H9 (cell line): ENCODE data around the gene SLC35E3. TPM values are rescaled to one million over a fixed set of nuclear protein-coding genes. Genes with fewer than 3 reads are reported as not detected.

Experiments
- DNase-seq: peaks from one replicate; pipeline ENCODE4 v3.0.0-alpha.2; 2017
- H2AFZ ChIP-seq: one replicate; pipeline ENCODE4 v1.6.1; 2013; ENCODE audit warnings: mild to moderate bottlenecking, low read length, control low read depth, moderate library complexity
- H2AK5ac ChIP-seq: 2 replicates; pipeline ENCODE4 v1.6.1; 2013; ENCODE audit warnings: low read length, control low read depth, mixed read lengths; ENCODE audit not compliant: insufficient read length
- H2BK120ac ChIP-seq: one replicate; pipeline ENCODE4 v1.6.1; 2013; ENCODE audit warnings: low read depth, mild to moderate bottlenecking, low read length, control low read depth, inconsistent platforms; ENCODE audit not compliant: poor library complexity, severe bottlenecking
- H2BK12ac ChIP-seq: 2 replicates; pipeline ENCODE4 v1.6.1; 2013; ENCODE audit warnings: low read length, control low read depth, mixed read lengths, low read depth; ENCODE audit not compliant: insufficient read length
- H2BK15ac ChIP-seq: 2 replicates; pipeline ENCODE4 v1.6.1; 2013; ENCODE audit warnings: low read depth, low read length, control low read depth
- H2BK20ac ChIP-seq: one replicate; pipeline ENCODE4 v1.6.1; 2013; ENCODE audit warnings: low read depth, mild to moderate bottlenecking, low read length, control low read depth, inconsistent platforms; ENCODE audit not compliant: poor library complexity, severe bottlenecking
- H2BK5ac ChIP-seq: 2 replicates; pipeline ENCODE4 v1.6.1; 2013; ENCODE audit warnings: low read length, control low read depth, mixed read lengths; ENCODE audit not compliant: insufficient read length
- H3K14ac ChIP-seq: 2 replicates; pipeline ENCODE4 v1.6.1; 2013; ENCODE audit warnings: low read length, control low read depth; ENCODE audit not compliant: insufficient read depth
- H3K18ac ChIP-seq: 2 replicates; pipeline ENCODE4 v1.6.1; 2013; ENCODE audit warnings: low read depth, mild to moderate bottlenecking, mixed read lengths, low read length, control low read depth; ENCODE audit not compliant: insufficient read length
- H3K23ac ChIP-seq: 2 replicates; pipeline ENCODE4 v1.6.1; 2013; ENCODE audit warnings: low read length, control low read depth, mixed read lengths, low read depth; ENCODE audit not compliant: insufficient read length
- H3K23me2 ChIP-seq: 2 replicates; pipeline ENCODE4 v1.6.1; 2013; ENCODE audit warnings: low read depth, mild to moderate bottlenecking, mixed read lengths, low read length, control low read depth; ENCODE audit not compliant: insufficient read length, poor library complexity, severe bottlenecking
- H3K27ac ChIP-seq: 2 replicates; pipeline ENCODE4 v1.5.1; 2013; ENCODE audit warnings: low read length, control low read depth, mixed read lengths, low read depth; ENCODE audit not compliant: insufficient read length
- H3K27me3 ChIP-seq: 2 replicates; pipeline ENCODE4 v1.6.1; 2013; ENCODE audit warnings: low read length, control low read depth, inconsistent platforms; ENCODE audit not compliant: insufficient read depth
- H3K4ac ChIP-seq: 2 replicates; pipeline ENCODE4 v1.6.1; 2013; ENCODE audit warnings: low read depth, mild to moderate bottlenecking, control low read depth, inconsistent platforms, low read length, moderate library complexity
- H3K4me1 ChIP-seq: 2 replicates; pipeline ENCODE4 v1.6.1; 2013; ENCODE audit warnings: low read length, control low read depth, inconsistent platforms; ENCODE audit not compliant: insufficient read depth
- H3K4me2 ChIP-seq: 2 replicates; pipeline ENCODE4 v1.6.1; 2013; ENCODE audit warnings: low read length, control low read depth, mixed read lengths; ENCODE audit not compliant: insufficient read length, insufficient read depth
- H3K56ac ChIP-seq: 2 replicates; pipeline ENCODE4 v1.6.1; 2013; ENCODE audit warnings: low read depth, mild to moderate bottlenecking, mixed read lengths, low read length, control low read depth; ENCODE audit not compliant: insufficient read length
- H3K79me1 ChIP-seq: 2 replicates; pipeline ENCODE4 v1.6.1; 2013; ENCODE audit warnings: low read depth, mild to moderate bottlenecking, moderate library complexity, low read length, control low read depth, inconsistent platforms; ENCODE audit not compliant: insufficient read depth, poor library complexity, severe bottlenecking
- H3K79me2 ChIP-seq: 2 replicates; pipeline ENCODE4 v1.6.1; 2013; ENCODE audit warnings: low read length, control low read depth, inconsistent platforms; ENCODE audit not compliant: insufficient read depth
- H3K9ac ChIP-seq: 2 replicates; pipeline ENCODE4 v1.6.1; 2013; ENCODE audit warnings: low read length, control low read depth, mixed read lengths; ENCODE audit not compliant: insufficient read length; ENCODE audit errors: extremely low read depth
- H3K9me3 ChIP-seq: one replicate; pipeline ENCODE4 v1.6.1; 2013; ENCODE audit warnings: low read depth, low read length, inconsistent platforms; ENCODE audit not compliant: control insufficient read depth
- H3T11ph ChIP-seq: one replicate; pipeline ENCODE4 v1.6.1; 2013; ENCODE audit warnings: mild to moderate bottlenecking, low read length, control low read depth, inconsistent platforms
- H4K20me1 ChIP-seq: one replicate; pipeline ENCODE4 v1.6.1; 2013; ENCODE audit not compliant: control insufficient read depth, insufficient read length, insufficient read depth
- H4K5ac ChIP-seq: 2 replicates; pipeline ENCODE4 v1.6.1; 2013; ENCODE audit warnings: low read depth, mild to moderate bottlenecking, mixed read lengths, low read length, control low read depth; ENCODE audit not compliant: insufficient read length
- H4K8ac ChIP-seq: replicated peaks from 2 replicates; pipeline ENCODE4 v1.6.1; 2013; ENCODE audit warnings: low read length, control low read depth, mixed read lengths, low read depth; ENCODE audit not compliant: insufficient read length
- H4K91ac ChIP-seq: 2 replicates; pipeline ENCODE4 v1.6.1; 2013; ENCODE audit warnings: low read depth, mild to moderate bottlenecking, moderate library complexity, mixed read lengths, low read length, control low read depth; ENCODE audit not compliant: insufficient read length
- H3K27ac Mint-ChIP-seq, 3 experiments: 2 replicates in 2 of 3; 3 replicates in 1 of 3; pipeline ENCODE4 v1.8.0; 2020 to 2021; ENCODE audit warnings: mixed read lengths in 3 of 3, mild to moderate bottlenecking in 1 of 3, moderate library complexity in 1 of 3
- H3K27me3 Mint-ChIP-seq: 2 replicates; pipeline ENCODE4 v1.8.0; 2021; ENCODE audit warnings: low read depth, mild to moderate bottlenecking, moderate library complexity, mixed read lengths
- H3K36me3 Mint-ChIP-seq, 3 experiments: 2 replicates in 2 of 3; 3 replicates in 1 of 3; pipeline ENCODE4 v1.8.0; 2020 to 2021; ENCODE audit warnings: low read depth in 3 of 3, mixed read lengths in 3 of 3; ENCODE audit not compliant: insufficient read depth in 1 of 3
- H3K4me1 Mint-ChIP-seq, 2 experiments: 2 replicates each; pipeline ENCODE4 v1.8.0; 2020; ENCODE audit warnings: mixed read lengths in 2 of 2
- H3K4me3 Mint-ChIP-seq, 2 experiments: 2 replicates in 1 of 2; 3 replicates in 1 of 2; pipeline ENCODE4 v1.8.0; 2020 to 2021; ENCODE audit warnings: mild to moderate bottlenecking in 2 of 2, mixed read lengths in 2 of 2, moderate library complexity in 1 of 2
- H3K9me3 Mint-ChIP-seq, 2 experiments: 2 replicates in 1 of 2; 3 replicates in 1 of 2; pipeline ENCODE4 v1.8.0; 2020; ENCODE audit warnings: mild to moderate bottlenecking in 2 of 2, mixed read lengths in 2 of 2, moderate library complexity in 1 of 2
- CTCF ChIP-seq: fragments of 200-600 bp; sonication (generic); conservative IDR thresholded peaks from 3 replicates; pipeline ENCODE4 v1.8.0; 2021; ENCODE audit warnings: antibody characterized with exemption, mild to moderate bottlenecking
- WGBS: extraction: QIAGEN DNeasy Blood & Tissue Kit; methylation state at CpG from one replicate; pipeline ENCODE4 v1.1.7; 2013; ENCODE audit warnings: missing lambda C conversion rate, low lambda C conversion rate, mixed read lengths; ENCODE audit not compliant: insufficient read length; ENCODE audit errors: extremely low coverage; 5-methylcytosine and 5-hydroxymethylcytosine counted together
- total RNA-seq: library from RNA; stranded (reverse); gene quantifications from 2 replicates; pipeline ENCODE4 v1.2.1, GENCODE V29; 2021

The SLC35E3 gene
- total RNA-seq, 1 experiment from 2014 or later, result 17.9 TPM

- H2BK12ac ChIP-seq, result no peak overlapping the region
- H4K8ac ChIP-seq, result no peak overlapping the region
- H3K9me3 Mint-ChIP-seq, result peaks cover 0 to 2% of the 10 kb centered on the region in 2 experiments; a peak in 2 of 5 replicates
- no peaks in the 10 kb centered on the region for H3K9me3 ChIP-seq
- DNase-seq, result no peak
- no peak for TF ChIP-seq CTCF
- H3K56ac ChIP-seq, result no peak overlapping the region
- H4K91ac ChIP-seq, result no peak overlapping the region
- H3K9ac ChIP-seq, result no peak overlapping the region
- peaks cover 25 to 33% of the 10 kb centered on the region in 2 experiments for H3K4me1 Mint-ChIP-seq
- H3K4me2 ChIP-seq, result no peak overlapping the region
- H3K14ac ChIP-seq, result no peak overlapping the region
- H3K79me1 ChIP-seq, result no peaks in the 10 kb centered on the region
- no peak overlapping the region for H3T11ph ChIP-seq
- H3K23me2 ChIP-seq, result peaks cover 6% of the 10 kb centered on the region
- no peaks in the 10 kb centered on the region for H4K20me1 ChIP-seq
- H3K27me3 Mint-ChIP-seq, result no peaks in the 10 kb centered on the region
- H3K4me3 Mint-ChIP-seq, result no peak overlapping the region
- H3K4ac ChIP-seq, result no peak overlapping the region
- H2AFZ ChIP-seq, result no peak overlapping the region
- H3K4me1 ChIP-seq, result peaks cover 4% of the 10 kb centered on the region; the same call in 1 of the 2 replicates
- no peak overlapping the region for H4K5ac ChIP-seq
- H2BK5ac ChIP-seq, result no peak overlapping the region
- H3K27ac Mint-ChIP-seq, result no peak overlapping the region
- no peaks in the 10 kb centered on the region for H3K79me2 ChIP-seq
- no peak overlapping the region for H3K27ac ChIP-seq
- no peak overlapping the region for H2BK15ac ChIP-seq
- H2AK5ac ChIP-seq, result no peak overlapping the region
- H3K27me3 ChIP-seq, result no peaks in the 10 kb centered on the region
- no peak overlapping the region for H3K18ac ChIP-seq
- WGBS, result no CpG with 5 or more reads among the region's 5 CpGs
- no peak overlapping the region for H3K23ac ChIP-seq
- H3K36me3 Mint-ChIP-seq, result peaks cover 4% of the 10 kb centered on the region in 3 experiments; a peak in 6 of 7 replicates
- H2BK120ac ChIP-seq, result no peak overlapping the region
- no peak overlapping the region for H2BK20ac ChIP-seq
Observed at GRCh38 chr12:68803948-68804656, 58.1 kb downstream of the SLC35E3 start.
